ENCODE data around the gene BTBD16.

The BTBD16 gene

DNA sequence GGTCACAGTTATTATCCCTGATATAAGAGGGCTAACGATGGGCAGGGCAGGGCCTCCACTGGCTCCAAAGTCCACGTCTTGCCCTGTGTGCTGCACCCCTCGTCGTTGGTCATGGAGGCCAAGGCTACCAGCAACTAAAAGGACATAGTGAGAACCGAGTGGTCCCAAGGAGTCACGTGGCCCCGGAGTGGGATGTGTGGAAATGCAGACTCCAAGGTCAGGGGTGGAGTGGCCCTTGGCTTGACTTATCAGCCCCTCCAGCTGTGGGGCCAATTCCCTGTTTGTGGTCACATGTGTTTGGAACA, 30.7 kb downstream of the BTBD16 start:
- Histone ChIP-seq H3K9ac (ENCODE audit: insufficient read length, low read depth) (no peak overlapping the region), H3K27me3 (ENCODE audit: insufficient read depth, insufficient read length) (no peaks in the 10 kb centered on the region)

DNA sequence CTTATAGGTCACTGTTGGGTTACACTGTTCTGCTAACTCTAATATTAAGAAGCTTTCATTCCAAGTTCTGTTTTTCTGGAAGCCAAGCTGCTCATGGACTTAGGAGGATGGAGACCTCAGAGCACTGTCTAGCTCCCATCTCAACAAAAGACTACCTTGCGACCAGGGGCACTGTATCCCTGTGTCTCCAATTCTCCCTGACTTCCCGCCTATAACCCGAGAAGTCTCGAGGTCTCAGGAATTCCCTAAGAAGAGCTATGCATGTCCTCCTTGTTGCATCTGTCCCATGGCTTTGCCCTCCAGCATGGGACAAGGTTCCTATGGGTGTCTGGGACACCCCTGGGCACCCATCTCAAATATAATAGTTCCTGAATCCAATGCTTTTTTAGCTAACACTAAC, 31.2 kb downstream of the BTBD16 start:
- TF ChIP-seq ZNF274 (IDR thresholded peaks at IDR 0.05; ENCODE audit: low read depth, low read length) (no peak), YY1 (IDR thresholded peaks at IDR 0.05; ENCODE audit: insufficient read depth, insufficient read length) (no peak), SUZ12 (IDR thresholded peaks at IDR 0.05; ENCODE audit: extremely low read depth, insufficient read depth, insufficient read length) (no peak)
- Histone ChIP-seq H3K4me1 (ENCODE audit: insufficient read depth, insufficient read length) (no peaks in the 10 kb centered on the region), H3K36me3 (ENCODE audit: insufficient read depth, insufficient read length, low read length) (no peaks in the 10 kb centered on the region), H3K9ac (ENCODE audit: insufficient read length, low read depth) (no peak overlapping the region), H3K27me3 (ENCODE audit: insufficient read depth, insufficient read length) (no peaks in the 10 kb centered on the region), H3K4me3 (ENCODE audit: insufficient read length, low read depth) (no peak overlapping the region), H3K9me3 (ENCODE audit: insufficient read depth, low read length) (0 out of 2 replicates have a peak, but pooled peaks cover 5% of the 10 kb centered on the region)
- DNase-seq (ENCODE audit: low read depth, low spot score) = no peak

More for the DNA sequence above, 30.7 kb downstream of the BTBD16 start:
- no peak for DNase-seq (ENCODE audit: low read depth, low spot score)
- Histone ChIP-seq H3K4me3 (ENCODE audit: insufficient read length, low read depth) (no peak overlapping the region), H3K4me1 (ENCODE audit: insufficient read depth, insufficient read length) (no peaks in the 10 kb centered on the region), H3K9me3 (ENCODE audit: insufficient read depth, low read length) (0 out of 2 replicates have a peak, but pooled peaks cover 5% of the 10 kb centered on the region), H3K36me3 (ENCODE audit: insufficient read depth, insufficient read length, low read length) (no peaks in the 10 kb centered on the region)
- no peak for TF ChIP-seq SUZ12 (IDR thresholded peaks at IDR 0.05; ENCODE audit: extremely low read depth, insufficient read depth, insufficient read length)
- no peak for TF ChIP-seq YY1 (IDR thresholded peaks at IDR 0.05; ENCODE audit: insufficient read depth, insufficient read length)
- TF ChIP-seq ZNF274 (IDR thresholded peaks at IDR 0.05; ENCODE audit: low read depth, low read length) = no peak

DNA sequence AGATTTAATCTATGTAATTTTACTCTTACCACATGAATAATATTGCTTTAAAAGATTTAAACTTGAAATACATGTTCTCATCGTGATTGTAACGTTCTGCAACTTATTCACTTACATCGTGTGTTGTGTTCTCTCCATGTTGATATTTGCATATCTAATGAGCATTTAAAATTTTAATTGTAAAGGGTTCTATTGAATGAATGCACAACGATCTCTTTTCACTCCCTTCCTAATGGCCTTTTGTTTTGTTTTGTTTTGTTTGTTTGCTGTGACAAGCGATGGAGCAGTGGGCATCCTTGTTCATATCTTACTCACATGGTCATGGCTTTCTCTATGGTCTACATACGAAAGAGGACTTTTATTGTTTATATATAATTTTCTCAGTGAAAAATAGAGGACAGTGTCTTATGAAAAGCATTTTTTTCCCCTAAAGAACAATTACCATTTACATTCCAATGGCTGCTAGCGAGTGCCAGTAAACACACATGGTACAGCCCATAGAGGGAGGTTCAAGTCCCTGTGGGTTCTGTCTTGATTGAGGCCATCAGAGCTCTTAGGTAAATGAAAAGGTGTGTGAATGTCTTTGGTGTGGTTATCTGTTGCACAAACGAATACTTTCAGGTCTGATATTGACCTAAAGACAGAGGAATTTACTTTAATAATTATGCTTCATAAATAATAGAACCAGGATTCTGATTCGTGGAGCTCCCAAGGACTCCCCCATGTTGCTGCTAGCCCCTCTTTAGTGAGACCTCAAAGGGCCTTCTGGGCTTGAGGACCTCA, 32.4 kb downstream of the BTBD16 start:
- no peak overlapping the region for H3K4me3 ChIP-seq (ENCODE audit: insufficient read length, low read depth)

DNA sequence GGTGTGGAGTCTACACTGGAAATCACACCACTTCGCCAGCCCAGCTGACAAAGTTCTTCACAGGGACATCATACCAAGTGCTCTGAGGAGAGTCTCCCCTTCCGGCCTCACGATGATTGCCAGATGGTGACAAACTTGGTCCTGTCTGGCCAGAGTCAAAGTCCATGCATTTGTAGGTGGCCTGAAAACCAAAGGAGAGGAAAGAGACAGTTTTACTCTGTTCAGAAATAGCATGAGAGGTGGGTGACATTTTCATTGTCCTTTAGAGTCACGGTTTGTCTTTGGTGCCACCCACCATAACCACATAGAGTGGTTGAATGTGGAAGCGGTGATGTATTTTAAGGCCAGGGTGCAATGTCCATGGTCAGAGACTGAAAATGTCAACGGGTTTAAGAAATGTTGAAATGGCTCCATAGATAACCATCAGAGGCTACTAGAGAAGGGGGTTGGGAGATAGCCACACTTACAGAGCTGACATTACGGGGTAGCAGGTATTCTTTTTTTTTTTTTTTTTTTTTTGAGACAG, 33.0 kb downstream of the BTBD16 start:
- Histone ChIP-seq H3K27me3 (ENCODE audit: insufficient read depth, insufficient read length) (no peaks in the 10 kb centered on the region), H3K9me3 (ENCODE audit: insufficient read depth, low read length) (0 out of 2 replicates have a peak, but pooled peaks cover 5% of the 10 kb centered on the region), H3K9ac (ENCODE audit: insufficient read length, low read depth) (no peak overlapping the region), H3K36me3 (ENCODE audit: insufficient read depth, insufficient read length, low read length) (no peaks in the 10 kb centered on the region), H3K4me1 (ENCODE audit: insufficient read depth, insufficient read length) (peaks cover 4% of the 10 kb centered on the region), H3K4me3 (ENCODE audit: insufficient read length, low read depth) (no peak overlapping the region)
- TF ChIP-seq YY1 (IDR thresholded peaks at IDR 0.05; ENCODE audit: insufficient read depth, insufficient read length) = no peak
- TF ChIP-seq SUZ12 (IDR thresholded peaks at IDR 0.05; ENCODE audit: extremely low read depth, insufficient read depth, insufficient read length) = no peak
- no peak for TF ChIP-seq ZNF274 (IDR thresholded peaks at IDR 0.05; ENCODE audit: low read depth, low read length)
- DNase-seq (ENCODE audit: low read depth, low spot score) = no peak

More for the DNA sequence above, 32.4 kb downstream of the BTBD16 start:
- 0 out of 2 replicates have a peak, but pooled peaks cover 5% of the 10 kb centered on the region for H3K9me3 ChIP-seq (ENCODE audit: insufficient read depth, low read length)
- H3K36me3 ChIP-seq (ENCODE audit: insufficient read depth, insufficient read length, low read length) = no peaks in the 10 kb centered on the region
- TF ChIP-seq YY1 (IDR thresholded peaks at IDR 0.05; ENCODE audit: insufficient read depth, insufficient read length) = no peak
- no peak for TF ChIP-seq SUZ12 (IDR thresholded peaks at IDR 0.05; ENCODE audit: extremely low read depth, insufficient read depth, insufficient read length)
- TF ChIP-seq ZNF274 (IDR thresholded peaks at IDR 0.05; ENCODE audit: low read depth, low read length) = no peak
- H3K4me1 ChIP-seq (ENCODE audit: insufficient read depth, insufficient read length) = peaks cover 3% of the 10 kb centered on the region
- DNase-seq (ENCODE audit: low read depth, low spot score) = no peak
- no peak overlapping the region for H3K9ac ChIP-seq (ENCODE audit: insufficient read length, low read depth)
- H3K27me3 ChIP-seq (ENCODE audit: insufficient read depth, insufficient read length) = no peaks in the 10 kb centered on the region

DNA sequence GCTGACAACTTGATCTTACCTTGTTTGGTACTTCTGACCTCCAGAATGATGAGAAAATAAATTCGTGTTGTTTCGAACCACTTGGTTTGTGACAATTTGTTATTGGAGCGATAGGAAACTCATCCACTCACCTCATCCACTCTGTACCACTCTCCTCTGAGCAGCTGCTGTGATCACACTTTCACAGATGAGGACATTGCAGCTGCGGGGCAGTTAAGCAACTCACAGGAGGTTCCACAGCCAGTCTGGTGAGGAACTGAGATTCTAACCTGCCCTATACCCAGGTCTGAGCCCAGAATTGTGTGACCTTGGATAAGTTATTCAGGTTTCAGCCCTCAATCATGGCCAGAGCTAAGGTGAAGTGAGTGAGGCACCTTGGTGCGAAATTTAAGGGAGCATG, 35.2 kb downstream of the BTBD16 start:
- TF ChIP-seq SUZ12 (IDR thresholded peaks at IDR 0.05; ENCODE audit: extremely low read depth, insufficient read depth, insufficient read length) (no peak), YY1 (IDR thresholded peaks at IDR 0.05; ENCODE audit: insufficient read depth, insufficient read length) (no peak), ZNF274 (IDR thresholded peaks at IDR 0.05; ENCODE audit: low read depth, low read length) (no peak)
- no peaks in the 10 kb centered on the region for H3K27me3 ChIP-seq (ENCODE audit: insufficient read depth, insufficient read length)
- 0 out of 2 replicates have a peak, but pooled peaks cover 5% of the 10 kb centered on the region for H3K9me3 ChIP-seq (ENCODE audit: insufficient read depth, low read length)
- DNase-seq (ENCODE audit: low read depth, low spot score) = no peak
- no peak overlapping the region for H3K9ac ChIP-seq (ENCODE audit: insufficient read length, low read depth)
- H3K4me3 ChIP-seq (ENCODE audit: insufficient read length, low read depth) = no peak overlapping the region
- H3K4me1 ChIP-seq (ENCODE audit: insufficient read depth, insufficient read length) = peaks cover 8% of the 10 kb centered on the region
- no peaks in the 10 kb centered on the region for H3K36me3 ChIP-seq (ENCODE audit: insufficient read depth, insufficient read length, low read length)

DNA sequence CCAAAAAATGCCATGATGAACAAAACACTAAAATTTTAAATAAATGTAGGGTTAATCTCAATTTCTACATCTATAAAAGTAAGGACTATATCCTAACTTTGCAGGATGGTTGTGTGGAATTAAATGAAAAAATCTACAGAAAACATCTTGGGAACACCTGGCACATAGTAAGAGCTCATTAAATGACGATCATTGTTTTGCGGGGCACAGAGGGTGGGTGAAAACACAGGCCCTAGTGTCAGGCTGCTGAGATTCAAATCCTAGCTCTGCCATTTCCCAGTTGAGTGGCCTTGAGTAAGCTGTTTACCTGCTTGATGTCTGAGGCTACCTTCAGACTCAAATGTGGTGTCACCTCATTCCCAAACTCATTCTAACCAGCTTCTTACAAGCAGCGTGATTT, 35.6 kb downstream of the BTBD16 start:
- Histone ChIP-seq H3K36me3 (ENCODE audit: insufficient read depth, insufficient read length, low read length) (no peaks in the 10 kb centered on the region), H3K9ac (ENCODE audit: insufficient read length, low read depth) (no peak overlapping the region), H3K9me3 (ENCODE audit: insufficient read depth, low read length) (0 out of 2 replicates have a peak, but pooled peaks cover 5% of the 10 kb centered on the region), H3K4me1 (ENCODE audit: insufficient read depth, insufficient read length) (peaks cover 8% of the 10 kb centered on the region), H3K4me3 (ENCODE audit: insufficient read length, low read depth) (no peak overlapping the region), H3K27me3 (ENCODE audit: insufficient read depth, insufficient read length) (no peaks in the 10 kb centered on the region)
- no peak for TF ChIP-seq ZNF274 (IDR thresholded peaks at IDR 0.05; ENCODE audit: low read depth, low read length)
- TF ChIP-seq YY1 (IDR thresholded peaks at IDR 0.05; ENCODE audit: insufficient read depth, insufficient read length) = no peak
- TF ChIP-seq SUZ12 (IDR thresholded peaks at IDR 0.05; ENCODE audit: extremely low read depth, insufficient read depth, insufficient read length) = no peak
- DNase-seq (ENCODE audit: low read depth, low spot score) = no peak

DNA sequence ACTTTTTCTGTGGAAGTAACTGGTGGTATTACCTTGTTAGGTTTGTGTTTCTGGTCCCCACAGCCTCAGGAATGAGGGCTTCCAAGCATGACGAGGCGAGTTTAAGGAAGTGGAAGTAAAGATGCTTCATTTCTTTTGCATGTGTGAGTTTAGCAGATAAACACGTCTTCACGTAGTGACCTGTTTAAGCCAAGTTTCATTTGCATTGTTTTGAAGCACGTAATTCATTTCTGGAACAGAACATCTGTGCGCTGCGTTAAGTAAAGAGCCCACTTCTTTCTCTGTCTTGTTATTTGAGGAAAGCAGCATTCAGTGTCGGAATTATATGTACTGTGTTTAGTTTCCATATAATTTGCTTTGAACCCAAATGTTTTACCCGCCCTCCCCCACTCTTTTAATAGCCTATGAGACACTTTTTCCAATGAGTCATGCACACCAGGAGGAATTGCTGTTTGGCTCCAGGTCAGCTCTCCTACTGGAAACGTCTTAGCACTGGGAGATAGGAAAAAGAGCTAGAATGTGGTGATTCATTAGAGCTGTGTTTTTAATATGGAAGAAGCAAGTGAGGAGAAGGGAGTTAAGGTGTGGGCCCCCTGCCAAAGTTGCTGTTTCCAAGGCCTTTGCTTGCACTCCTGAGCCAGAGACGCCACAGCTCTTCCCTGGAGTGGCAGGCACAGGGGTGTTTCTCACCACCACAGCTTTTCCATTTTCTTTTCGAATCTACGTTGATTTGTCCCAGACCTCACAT, 36.7 kb downstream of the BTBD16 start:
- H3K4me3 ChIP-seq (ENCODE audit: insufficient read length, low read depth) = no peak overlapping the region
- H3K4me1 ChIP-seq (ENCODE audit: insufficient read depth, insufficient read length) = peaks cover 8% of the 10 kb centered on the region
- H3K9ac ChIP-seq (ENCODE audit: insufficient read length, low read depth) = no peak overlapping the region
- no peaks in the 10 kb centered on the region for H3K36me3 ChIP-seq (ENCODE audit: insufficient read depth, insufficient read length, low read length)
- no peaks in the 10 kb centered on the region for H3K27me3 ChIP-seq (ENCODE audit: insufficient read depth, insufficient read length)
- 0 out of 2 replicates have a peak, but pooled peaks cover 5% of the 10 kb centered on the region for H3K9me3 ChIP-seq (ENCODE audit: insufficient read depth, low read length)
- no peak for DNase-seq (ENCODE audit: low read depth, low spot score)
- TF ChIP-seq ZNF274 (IDR thresholded peaks at IDR 0.05; ENCODE audit: low read depth, low read length) (no peak), SUZ12 (IDR thresholded peaks at IDR 0.05; ENCODE audit: extremely low read depth, insufficient read depth, insufficient read length) (no peak), YY1 (IDR thresholded peaks at IDR 0.05; ENCODE audit: insufficient read depth, insufficient read length) (no peak)
